ENCODE data around the gene TBC1D19. TPM values are rescaled to one million over a fixed set of nuclear protein-coding genes. Genes with fewer than 3 reads are reported as not detected.

TBC1D19 gene
- polyA plus RNA-seq, 6 donors from 2014 or later, result 2.1 to 13.7 (median 3.7) TPM

GRCh38 chr4:26729547-26729946, 145.7 kb downstream of the TBC1D19 start:
- Mint-ChIP-seq H3K36me3 (peaks cover 0 to 10% of the 10 kb centered on the region in 2 donors), H3K27ac (no peak overlapping the region), H3K4me3 (no peak overlapping the region), H3K27me3 (no peaks in the 10 kb centered on the region), H3K9me3 (no peaks in the 10 kb centered on the region), H3K4me1 (no peaks in the 10 kb centered on the region)
- ATAC-seq (ENCODE audit: low read depth in 2 of 2) (no peak), DNase-seq (no peak)

- H3K4me1 Mint-ChIP-seq, result no peaks in the 10 kb centered on the region
- peak overlapping the region in 1 of 6 donors; percentile 10 for H3K27ac Mint-ChIP-seq
- no peak for ATAC-seq (ENCODE audit: low read depth in 2 of 2)
- H3K4me3 Mint-ChIP-seq, result no peak overlapping the region
- H3K27me3 Mint-ChIP-seq, result no peaks in the 10 kb centered on the region
- DNase-seq, result no peak
- no peaks in the 10 kb centered on the region for H3K9me3 Mint-ChIP-seq
- H3K36me3 Mint-ChIP-seq, result peaks cover 0 to 5% of the 10 kb centered on the region in 2 donors
These were observed 147.6 kb downstream of the TBC1D19 start for GRCh38 chr4:26731351-26732035.

GRCh38 chr4:26732356-26732755, 148.5 kb downstream of the TBC1D19 start:
- H3K27ac Mint-ChIP-seq, result peak overlapping the region in 1 of 6 donors; percentile 72

GRCh38 chr4:26736621-26737020, 152.7 kb downstream of the TBC1D19 start:
- DNase-seq, result no peak
- H3K27me3 Mint-ChIP-seq, result no peaks in the 10 kb centered on the region
- H3K4me1 Mint-ChIP-seq, result no peaks in the 10 kb centered on the region
- ATAC-seq (ENCODE audit: low read depth in 2 of 2), result no peak
- no peak overlapping the region for H3K27ac Mint-ChIP-seq
- peaks cover 0 to 6% of the 10 kb centered on the region in 2 donors for H3K36me3 Mint-ChIP-seq
- no peaks in the 10 kb centered on the region for H3K9me3 Mint-ChIP-seq
- no peak overlapping the region for H3K4me3 Mint-ChIP-seq

More at GRCh38 chr4:26732356-26732755, 148.5 kb downstream of the TBC1D19 start:
- no peaks in the 10 kb centered on the region for H3K9me3 Mint-ChIP-seq
- DNase-seq, result no peak
- no peak overlapping the region for H3K4me3 Mint-ChIP-seq
- H3K36me3 Mint-ChIP-seq, result peaks cover 0 to 5% of the 10 kb centered on the region in 2 donors
- H3K4me1 Mint-ChIP-seq, result no peaks in the 10 kb centered on the region
- no peak for ATAC-seq (ENCODE audit: low read depth in 2 of 2)
- H3K27me3 Mint-ChIP-seq, result no peaks in the 10 kb centered on the region

- no peak overlapping the region for H3K4me3 Mint-ChIP-seq
- DNase-seq (no peak), ATAC-seq (ENCODE audit: low read depth in 2 of 2) (no peak)
- H3K36me3 Mint-ChIP-seq, result peaks cover 0 to 5% of the 10 kb centered on the region in 2 donors
- H3K4me1 Mint-ChIP-seq, result no peaks in the 10 kb centered on the region
- no peaks in the 10 kb centered on the region for H3K9me3 Mint-ChIP-seq
- H3K27me3 Mint-ChIP-seq, result no peaks in the 10 kb centered on the region
- H3K27ac Mint-ChIP-seq, result no peak overlapping the region
These were observed 153.5 kb downstream of the TBC1D19 start for GRCh38 chr4:26737385-26737784.

- DNase-seq, result no peak
- Mint-ChIP-seq H3K4me3 (no peak overlapping the region), H3K27me3 (no peaks in the 10 kb centered on the region), H3K4me1 (peaks cover 0 to 4% (median 0%) of the 10 kb centered on the region in 3 donors), H3K9me3 (peaks cover 2 to 25% (median 6%) of the 10 kb centered on the region in 7 donors), H3K27ac (no peak overlapping the region), H3K36me3 (peaks cover 14 to 18% of the 10 kb centered on the region in 2 donors)
- ATAC-seq (ENCODE audit: low read depth in 2 of 2), result no peak
These were observed 157.6 kb downstream of the TBC1D19 start for GRCh38 chr4:26741491-26741871.

GRCh38 chr4:26746802-26747213, 162.9 kb downstream of the TBC1D19 start:
- H3K4me1 Mint-ChIP-seq, result peaks cover 11 to 30% (median 26%) of the 10 kb centered on the region in 3 donors
- H3K27me3 Mint-ChIP-seq, result no peaks in the 10 kb centered on the region
- peaks cover 2 to 26% (median 6%) of the 10 kb centered on the region in 7 donors for H3K9me3 Mint-ChIP-seq
- ATAC-seq (ENCODE audit: low read depth in 2 of 2) (no peak), DNase-seq (no peak)
- peaks cover 14 to 16% of the 10 kb centered on the region in 2 donors for H3K36me3 Mint-ChIP-seq
- H3K27ac Mint-ChIP-seq, result peak overlapping the region in 1 of 6 donors; percentile 39
- peak overlapping the region in 1 of 8 donors; percentile 22 for H3K4me3 Mint-ChIP-seq

GRCh38 chr4:26748811-26749210, 164.9 kb downstream of the TBC1D19 start:
- DNase-seq (peak; percentile 7), ATAC-seq (ENCODE audit: low read depth in 2 of 2) (peak in 1 of 2 donors; percentile 56)
- Mint-ChIP-seq H3K4me1 (peaks cover 11 to 30% (median 26%) of the 10 kb centered on the region in 3 donors), H3K4me3 (peak overlapping the region in 7 of 8 donors; percentile 26 to 69 (median 53)), H3K9me3 (peaks cover 0 to 20% (median 6%) of the 10 kb centered on the region in 7 donors), H3K36me3 (peaks cover 8 to 16% of the 10 kb centered on the region in 2 donors), H3K27ac (peak overlapping the region in 3 of 6 donors; percentile 21 to 84 (median 26)), H3K27me3 (no peaks in the 10 kb centered on the region)

- Mint-ChIP-seq H3K4me1 (peaks cover 11 to 30% (median 26%) of the 10 kb centered on the region in 3 donors), H3K9me3 (peaks cover 0 to 9% (median 4%) of the 10 kb centered on the region in 7 donors), H3K27me3 (no peaks in the 10 kb centered on the region), H3K36me3 (peaks cover 8% of the 10 kb centered on the region in 2 donors), H3K27ac (no peak overlapping the region), H3K4me3 (peak overlapping the region in 1 of 8 donors; percentile 38)
- ATAC-seq (ENCODE audit: low read depth in 2 of 2), result no peak
- DNase-seq, result no peak
These were observed 166.0 kb downstream of the TBC1D19 start for GRCh38 chr4:26749867-26750266.

- Mint-ChIP-seq H3K27me3 (no peaks in the 10 kb centered on the region), H3K4me1 (peaks cover 11 to 30% (median 26%) of the 10 kb centered on the region in 3 donors), H3K4me3 (no peak overlapping the region), H3K9me3 (peaks cover 0 to 6% (median 4%) of the 10 kb centered on the region in 7 donors), H3K27ac (no peak overlapping the region), H3K36me3 (peaks cover 6 to 7% of the 10 kb centered on the region in 2 donors)
- DNase-seq (no peak), ATAC-seq (ENCODE audit: low read depth in 2 of 2) (no peak)
These were observed 167.1 kb downstream of the TBC1D19 start for GRCh38 chr4:26751004-26751403.

GRCh38 chr4:26751838-26752237, 168.0 kb downstream of the TBC1D19 start:
- Mint-ChIP-seq H3K4me3 (no peak overlapping the region), H3K4me1 (peaks cover 11 to 27% (median 21%) of the 10 kb centered on the region in 3 donors), H3K9me3 (no peaks in the 10 kb centered on the region), H3K27me3 (no peaks in the 10 kb centered on the region), H3K27ac (no peak overlapping the region), H3K36me3 (peaks cover 0 to 4% of the 10 kb centered on the region in 2 donors)
- DNase-seq, result no peak
- no peak for ATAC-seq (ENCODE audit: low read depth in 2 of 2)

- Mint-ChIP-seq H3K36me3 (peaks cover 0 to 4% of the 10 kb centered on the region in 2 donors), H3K4me1 (peaks cover 10 to 19% (median 19%) of the 10 kb centered on the region in 3 donors), H3K4me3 (no peak overlapping the region), H3K27ac (no peak overlapping the region), H3K27me3 (no peaks in the 10 kb centered on the region), H3K9me3 (peaks cover 0 to 2% (median 0%) of the 10 kb centered on the region in 7 donors)
- no peak for ATAC-seq (ENCODE audit: low read depth in 2 of 2)
- no peak for DNase-seq
These were observed 169.3 kb downstream of the TBC1D19 start for GRCh38 chr4:26753187-26753586.

GRCh38 chr4:26753617-26754016, 169.7 kb downstream of the TBC1D19 start:
- Mint-ChIP-seq H3K4me1 (peaks cover 6 to 14% (median 14%) of the 10 kb centered on the region in 3 donors), H3K36me3 (peaks cover 0 to 4% of the 10 kb centered on the region in 2 donors), H3K4me3 (no peak overlapping the region), H3K27me3 (no peaks in the 10 kb centered on the region), H3K9me3 (peaks cover 0 to 2% (median 0%) of the 10 kb centered on the region in 7 donors), H3K27ac (no peak overlapping the region)
- ATAC-seq (ENCODE audit: low read depth in 2 of 2) (no peak), DNase-seq (no peak)

- Mint-ChIP-seq H3K4me1 (peaks cover 0 to 5% (median 3%) of the 10 kb centered on the region in 3 donors), H3K9me3 (peaks cover 0 to 2% (median 0%) of the 10 kb centered on the region in 7 donors), H3K27me3 (no peaks in the 10 kb centered on the region), H3K4me3 (no peak overlapping the region), H3K27ac (peak overlapping the region in 1 of 6 donors; percentile 4), H3K36me3 (peaks cover 0 to 9% of the 10 kb centered on the region in 2 donors)
- no peak for DNase-seq
- no peak for ATAC-seq (ENCODE audit: low read depth in 2 of 2)
These were observed 173.9 kb downstream of the TBC1D19 start for GRCh38 chr4:26757751-26758150.
